Fibroblast of lung (primary cell): ENCODE results near the gene CORO6. TPM values are rescaled to one million over a fixed set of nuclear protein-coding genes. Genes with fewer than 3 reads are reported as not detected.
A peak's percentile ranks its signal among the peaks of the same experiment; 100 is the strongest.
"Not testable (repeated sequence)": the region's sequence is repeated elsewhere in the genome, so short reads cannot be mapped to it uniquely, and the experiment has no call there.

Experiments
- DNase-seq, 2 donors: peaks; one replicate each; pipeline versions ENCODE4 v3.0.0 to v3.0.0-alpha.2; 2010; ENCODE audit warnings: low read depth in 2 of 2
- H2AFZ ChIP-seq: 2 replicates; pipeline ENCODE4 v1.5.1; 2012; ENCODE audit warnings: low read length, control low read depth, inconsistent platforms
- H3K27ac ChIP-seq: 2 replicates; pipeline ENCODE4 v1.5.1; 2011; ENCODE audit warnings: low read length, control low read depth; ENCODE audit not compliant: insufficient read depth
- H3K27me3 ChIP-seq: 2 replicates; pipeline ENCODE4 v1.5.1; 2011; ENCODE audit warnings: mild to moderate bottlenecking, low read length; ENCODE audit not compliant: control insufficient read depth, insufficient read depth
- H3K36me3 ChIP-seq: 2 replicates; pipeline ENCODE4 v1.5.1; 2011; ENCODE audit warnings: low read length; ENCODE audit not compliant: control insufficient read depth, insufficient read depth
- H3K4me1 ChIP-seq: 2 replicates; pipeline ENCODE4 v1.5.1; 2011; ENCODE audit warnings: low read length; ENCODE audit not compliant: control insufficient read depth, insufficient read depth; ENCODE audit errors: extremely low read depth
- H3K4me2 ChIP-seq: 2 replicates; pipeline ENCODE4 v1.5.1; 2011; ENCODE audit warnings: low read length, control low read depth; ENCODE audit not compliant: insufficient read depth; ENCODE audit errors: extremely low read depth
- H3K4me3 ChIP-seq, 4 experiments: fragments of 200-600 bp in 1 of 4; sonication (generic) in 1 of 4; replicated peaks in 1 of 4; 2 replicates each; pipeline ENCODE4 v1.5.1; 2011 to 2016; ENCODE audit warnings: low read length in 4 of 4, low read depth in 3 of 4, mild to moderate bottlenecking in 3 of 4, control low read depth in 2 of 4, inconsistent platforms in 1 of 4, mixed read lengths in 1 of 4; ENCODE audit not compliant: insufficient read depth in 1 of 4; ENCODE audit errors: control extremely low read depth in 1 of 4
- H3K79me2 ChIP-seq: 2 replicates; pipeline ENCODE4 v1.5.1; 2012; ENCODE audit warnings: mild to moderate bottlenecking, low read length, inconsistent platforms; ENCODE audit not compliant: control insufficient read depth, insufficient read depth
- H3K9ac ChIP-seq: 2 replicates; pipeline ENCODE4 v1.5.1; 2011; ENCODE audit warnings: mild to moderate bottlenecking, low read length, control low read depth; ENCODE audit not compliant: insufficient read depth
- H3K9me3 ChIP-seq: 2 replicates; pipeline ENCODE4 v1.5.1; 2012; ENCODE audit warnings: low read depth, low read length; ENCODE audit not compliant: control insufficient read depth, insufficient read depth
- H4K20me1 ChIP-seq: 2 replicates; pipeline ENCODE4 v1.5.1; 2011; ENCODE audit warnings: low read length; ENCODE audit not compliant: control insufficient read depth, insufficient read depth; ENCODE audit errors: extremely low read depth
- CTCF ChIP-seq, 2 donors: IDR thresholded peaks in 1 of 2; conservative IDR thresholded peaks in 1 of 2; 1 replicate in 1 of 2; 2 replicates in 1 of 2; pipeline ENCODE4 v1.5.1; 2011 to 2012; ENCODE audit warnings: low read length in 2 of 2, control low read depth in 1 of 2, inconsistent platforms in 1 of 2, low read depth in 1 of 2, mild to moderate bottlenecking in 1 of 2
- EZH2 ChIP-seq: IDR thresholded peaks from 2 replicates; pipeline ENCODE4 v1.5.1; 2012; ENCODE audit warnings: low read length, control low read depth, mild to moderate bottlenecking; ENCODE audit errors: missing control alignments
- polyA plus RNA-seq, 2 donors: library from polyadenylated mRNA; depleted of rRNA in 1 of 2; stranded (reverse) in 1 of 2; unstranded in 1 of 2; fragments of >200 nt; gene quantifications; 2 replicates each; pipeline ENCODE4 v1.2.1, GENCODE V29; 2011 to 2012; ENCODE audit warnings: missing spikeins in 1 of 2
- total RNA-seq: library from RNA; depleted of rRNA; stranded (reverse); fragments of >200 nt; gene quantifications from 2 replicates; pipeline ENCODE4 v1.2.1, GENCODE V29; 2014

CORO6 gene
- total and polyA plus RNA-seq, 2 donors (not counting 1 experiment from before 2014, with no cell fraction given) = 8.0 to 19.3 TPM

- no peaks in the 10 kb centered on the region for H3K36me3 ChIP-seq
- no peaks in the 10 kb centered on the region for H3K27me3 ChIP-seq
- H3K9ac ChIP-seq = no peak overlapping the region
- H2AFZ ChIP-seq = no peak overlapping the region
- H3K4me3 ChIP-seq = no peak overlapping the region
- no peaks in the 10 kb centered on the region for H3K9me3 ChIP-seq
- no peaks in the 10 kb centered on the region for H3K4me1 ChIP-seq
- no peak overlapping the region for H3K4me2 ChIP-seq
- H4K20me1 ChIP-seq = no peaks in the 10 kb centered on the region
- H3K27ac ChIP-seq = no peak overlapping the region
- H3K79me2 ChIP-seq = no peaks in the 10 kb centered on the region
- TF ChIP-seq CTCF (conservative IDR thresholded peaks at IDR 0.05 in 1 of 2, IDR thresholded peaks at IDR 0.05 in 1 of 2; ENCODE audit: low read depth in 1 of 2, low read length in 2 of 2) = no peak
- no peak for TF ChIP-seq EZH2
- DNase-seq = no peak
Measured at GRCh38 chr17:29655323-29655722, 32.6 kb upstream of the CORO6 start.

- no peaks in the 10 kb centered on the region for H3K36me3 ChIP-seq
- no peak overlapping the region for H2AFZ ChIP-seq
Measured at GRCh38 chr17:29653995-29654714, 31.4 kb upstream of the CORO6 start.

GRCh38 chr17:29652976-29653375 is 30.3 kb upstream of the CORO6 start:
- no peak overlapping the region for H2AFZ ChIP-seq
- no peaks in the 10 kb centered on the region for H3K27me3 ChIP-seq
- no peak overlapping the region for H3K9ac ChIP-seq
- H3K4me1 ChIP-seq = no peaks in the 10 kb centered on the region
- TF ChIP-seq EZH2 (no peak), CTCF (conservative IDR thresholded peaks at IDR 0.05 in 1 of 2, IDR thresholded peaks at IDR 0.05 in 1 of 2; ENCODE audit: low read depth in 1 of 2, low read length in 2 of 2) (no peak)
- H3K27ac ChIP-seq = no peak overlapping the region
- no peaks in the 10 kb centered on the region for H3K9me3 ChIP-seq
- DNase-seq = no peak
- H3K4me2 ChIP-seq = no peak overlapping the region
- no peaks in the 10 kb centered on the region for H3K79me2 ChIP-seq
- no peak overlapping the region for H3K4me3 ChIP-seq
- H3K36me3 ChIP-seq = no peaks in the 10 kb centered on the region
- H4K20me1 ChIP-seq = no peaks in the 10 kb centered on the region

More at GRCh38 chr17:29653995-29654714, 31.4 kb upstream of the CORO6 start:
- no peak overlapping the region for H3K9ac ChIP-seq
- no peak overlapping the region for H3K4me2 ChIP-seq
- no peak overlapping the region for H3K4me3 ChIP-seq
- no peaks in the 10 kb centered on the region for H3K9me3 ChIP-seq
- no peaks in the 10 kb centered on the region for H4K20me1 ChIP-seq
- DNase-seq = peak in 1 of 2 donors; percentile 16
- no peaks in the 10 kb centered on the region for H3K4me1 ChIP-seq
- H3K27ac ChIP-seq = no peak overlapping the region
- H3K79me2 ChIP-seq = no peaks in the 10 kb centered on the region
- TF ChIP-seq EZH2 (no peak), CTCF (conservative IDR thresholded peaks at IDR 0.05 in 1 of 2, IDR thresholded peaks at IDR 0.05 in 1 of 2; ENCODE audit: low read depth in 1 of 2, low read length in 2 of 2) (no peak)
- no peaks in the 10 kb centered on the region for H3K27me3 ChIP-seq

DNA sequence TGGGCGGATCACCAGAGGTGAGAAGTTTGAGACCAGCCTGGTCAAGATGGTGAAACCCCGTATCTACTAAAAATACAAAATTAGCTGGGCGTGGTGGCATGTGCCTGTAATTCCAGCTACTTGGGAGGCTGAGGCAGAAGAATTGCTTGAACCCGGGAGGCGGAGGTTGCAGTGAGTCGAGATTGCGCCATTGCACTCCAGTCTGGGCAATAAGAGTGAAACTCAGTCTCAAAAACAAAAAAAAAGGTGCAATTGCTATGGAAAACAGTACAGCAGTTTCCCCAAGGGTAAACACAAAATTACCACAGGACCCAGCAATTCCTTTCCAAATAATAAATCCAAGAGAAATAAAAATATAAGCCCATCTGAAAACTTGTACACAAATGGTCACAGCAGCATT is 29.2 kb upstream of the CORO6 start:
- DNase-seq, H3K9ac ChIP-seq, H3K4me2 ChIP-seq, H3K27ac ChIP-seq, H3K4me1 ChIP-seq, H3K4me3 ChIP-seq, H4K20me1 ChIP-seq, H3K9me3 ChIP-seq, H3K36me3 ChIP-seq, H3K27me3 ChIP-seq, H2AFZ ChIP-seq, H3K79me2 ChIP-seq: not testable (repeated sequence)
